ENCODE data around the gene NEO1.

GRCh38 chr15:73324496-73325170 lies 272.4 kb downstream of the NEO1 start:
- TF ChIP-seq CTCF (IDR thresholded peaks at IDR 0.05; ENCODE audit: low read length) (no peak), EZH2 (optimal IDR thresholded peaks at IDR 0.05; ENCODE audit: low read depth, low read length) (no peak), EZH2phosphoT487 (IDR thresholded peaks at IDR 0.05; ENCODE audit: low read length) (no peak)
